ENCODE measurements around the gene MSH2. TPM values are rescaled to one million over a fixed set of nuclear protein-coding genes. Genes with fewer than 3 reads are reported as not detected.

Gene MSH2
- total RNA-seq, 4 donors from 2014 or later = 5.7 to 12.9 (median 8.5) TPM

- Histone ChIP-seq H3K36me3 (no peaks in the 10 kb centered on the region), H3K27ac (no peak overlapping the region), H3K9me3 (peaks cover 0 to 16% (median 0%) of the 10 kb centered on the region in 3 donors), H3K4me3 (no peak overlapping the region), H3K4me1 (no peaks in the 10 kb centered on the region), H3K27me3 (no peaks in the 10 kb centered on the region)
- 83 to 95% methylated on average over 1 to 3 of the region's 5 CpGs for WGBS, 2 donors (ENCODE audit: low coverage in 1 of 2)
- TF ChIP-seq EP300 (IDR thresholded peaks at IDR 0.05) (no peak), POLR2A (IDR thresholded peaks at IDR 0.05) (no peak), POLR2AphosphoS5 (IDR thresholded peaks at IDR 0.05) (no peak), CTCF (IDR thresholded peaks at IDR 0.05) (no peak)
- no peak for ATAC-seq
These were observed 103.5 kb downstream of the MSH2 start for GRCh38 chr2:47506436-47506835.

GRCh38 chr2:47508080-47508479, 105.1 kb downstream of the MSH2 start:
- ATAC-seq = no peak
- no peaks in the 10 kb centered on the region for H3K4me1 ChIP-seq
- H3K9me3 ChIP-seq = peaks cover 0 to 16% (median 0%) of the 10 kb centered on the region in 3 donors
- H3K27me3 ChIP-seq = no peaks in the 10 kb centered on the region
- no peak overlapping the region for H3K27ac ChIP-seq
- no peaks in the 10 kb centered on the region for H3K36me3 ChIP-seq
- WGBS, 2 donors (ENCODE audit: low coverage in 1 of 2) = 32 to 60% methylated on average over 4 of the region's 4 CpGs
- H3K4me3 ChIP-seq = no peak overlapping the region
- no peak for TF ChIP-seq POLR2AphosphoS5 (IDR thresholded peaks at IDR 0.05)
- TF ChIP-seq EP300 (IDR thresholded peaks at IDR 0.05) = no peak
- no peak for TF ChIP-seq CTCF (IDR thresholded peaks at IDR 0.05)
- TF ChIP-seq POLR2A (IDR thresholded peaks at IDR 0.05) = no peak

GRCh38 chr2:47508641-47509040, 105.7 kb downstream of the MSH2 start:
- TF ChIP-seq EP300 (IDR thresholded peaks at IDR 0.05) (no peak), POLR2AphosphoS5 (IDR thresholded peaks at IDR 0.05) (no peak), POLR2A (IDR thresholded peaks at IDR 0.05) (no peak), CTCF (IDR thresholded peaks at IDR 0.05) (no peak)
- no peak overlapping the region for H3K27ac ChIP-seq
- no CpG with 5 or more reads among the region's 2 CpGs for WGBS, 2 donors (ENCODE audit: low coverage in 1 of 2)

GRCh38 chr2:47509250-47509649, 106.3 kb downstream of the MSH2 start:
- Histone ChIP-seq H3K9me3 (peaks cover 0 to 16% (median 0%) of the 10 kb centered on the region in 3 donors), H3K4me1 (no peaks in the 10 kb centered on the region), H3K36me3 (no peaks in the 10 kb centered on the region), H3K27me3 (no peaks in the 10 kb centered on the region), H3K4me3 (no peak overlapping the region), H3K27ac (no peak overlapping the region)
- TF ChIP-seq CTCF (IDR thresholded peaks at IDR 0.05) = no peak
- TF ChIP-seq POLR2AphosphoS5 (IDR thresholded peaks at IDR 0.05) = no peak
- TF ChIP-seq EP300 (IDR thresholded peaks at IDR 0.05) = no peak
- no peak for TF ChIP-seq POLR2A (IDR thresholded peaks at IDR 0.05)
- 67 to 80% methylated on average over 1 to 2 of the region's 4 CpGs for WGBS, 2 donors (ENCODE audit: low coverage in 1 of 2)
- ATAC-seq = no peak

More at GRCh38 chr2:47508641-47509040, 105.7 kb downstream of the MSH2 start:
- Histone ChIP-seq H3K9me3 (peaks cover 0 to 16% (median 0%) of the 10 kb centered on the region in 3 donors), H3K4me1 (no peaks in the 10 kb centered on the region), H3K27me3 (no peaks in the 10 kb centered on the region), H3K4me3 (no peak overlapping the region), H3K36me3 (no peaks in the 10 kb centered on the region)
- ATAC-seq = no peak

- no peak overlapping the region for H3K4me3 ChIP-seq
- peaks cover 0 to 12% (median 0%) of the 10 kb centered on the region in 3 donors for H3K9me3 ChIP-seq
- no peaks in the 10 kb centered on the region for H3K4me1 ChIP-seq
- TF ChIP-seq CTCF (IDR thresholded peaks at IDR 0.05) (no peak), POLR2A (IDR thresholded peaks at IDR 0.05) (no peak), POLR2AphosphoS5 (IDR thresholded peaks at IDR 0.05) (no peak), EP300 (IDR thresholded peaks at IDR 0.05) (no peak)
- WGBS, 2 donors (ENCODE audit: low coverage in 1 of 2) = 92 to 94% methylated on average over 3 to 4 of the region's 6 CpGs
- H3K36me3 ChIP-seq = no peaks in the 10 kb centered on the region
- ATAC-seq = no peak
- no peaks in the 10 kb centered on the region for H3K27me3 ChIP-seq
- no peak overlapping the region for H3K27ac ChIP-seq
These were observed 106.9 kb downstream of the MSH2 start for GRCh38 chr2:47509821-47510385.

All from gastroesophageal sphincter (tissue), 4 donors.